SK-N-SH (cell line): Measurements from ENCODE around the gene LILRB5.
"Not testable (repeated sequence)": the region's sequence is repeated elsewhere in the genome, so short reads cannot be mapped to it uniquely, and the experiment has no call there.

ENCODE experiments used
- CTCF ChIP-seq: fragments of 200-600 bp; sonication (generic); IDR thresholded peaks from 2 replicates; pipeline ENCODE4 v1.6.1; 2017; ENCODE audit warnings: antibody characterized with exemption, mild to moderate bottlenecking, moderate library complexity
- MAX ChIP-seq: IDR thresholded peaks from 2 replicates; pipeline ENCODE4 v1.4.0; 2012; ENCODE audit warnings: low read depth
- MXI1 ChIP-seq: IDR thresholded peaks from 2 replicates; pipeline ENCODE4 v1.6.1; 2012; ENCODE audit warnings: mild to moderate bottlenecking, low read depth, low read length, improper control_type of control experiment
- RFX5 ChIP-seq: IDR thresholded peaks from 2 replicates; pipeline ENCODE4 v1.6.1; 2012; ENCODE audit warnings: mild to moderate bottlenecking, improper control_type of control experiment, low read length
- USF1 ChIP-seq: IDR thresholded peaks from 2 replicates; pipeline ENCODE4 v1.4.0; 2012; ENCODE audit warnings: low read depth, borderline replicate concordance
- USF2 ChIP-seq: fragments of 150-350 bp; IDR thresholded peaks from 2 replicates; pipeline ENCODE4 v1.6.1; 2017; ENCODE audit warnings: antibody characterized with exemption, low read length, low read depth, borderline replicate concordance
- YY1 ChIP-seq: IDR thresholded peaks from 2 replicates; pipeline ENCODE4 v1.4.0; 2012; ENCODE audit warnings: low read depth, mild to moderate bottlenecking

- not testable (repeated sequence) for TF ChIP-seq YY1, USF2, MXI1, CTCF, RFX5, MAX, USF1
Measured at GRCh38 chr19:54224619-54225018, 32.5 kb downstream of the LILRB5 start.
